HepG2 (cell line): ENCODE measurements around the gene ANKAR. TPM values are rescaled to one million over a fixed set of nuclear protein-coding genes. Genes with fewer than 3 reads are reported as not detected.

Experiments used
- ARNT2 ChIP-seq: sonication (generic); formaldehyde crosslinking; IDR thresholded peaks from 2 replicates; pipeline ENCODE4 v1.8.0; 2022; ENCODE audit warnings: mild to moderate bottlenecking, low read depth, missing genetic modification reagents, moderate library complexity
- CEBPG ChIP-seq: IDR thresholded peaks from 2 replicates; pipeline ENCODE4 v1.6.1; 2016
- FOXC1 ChIP-seq: sonication (generic); formaldehyde crosslinking; IDR thresholded peaks from 2 replicates; pipeline ENCODE4 v1.8.0; 2022; ENCODE audit warnings: mild to moderate bottlenecking, missing genetic modification reagents, borderline replicate concordance
- GATAD1 ChIP-seq: IDR thresholded peaks from 2 replicates; pipeline ENCODE4 v1.6.1; 2016; ENCODE audit warnings: missing genetic modification reagents, missing compliant biosample characterization
- HDAC1 ChIP-seq: sonication (generic); formaldehyde crosslinking; IDR thresholded peaks from 2 replicates; pipeline ENCODE4 v1.5.1; 2020; ENCODE audit warnings: mild to moderate bottlenecking, missing genetic modification reagents
- HNRNPL ChIP-seq: fragments of 200-400 bp; formaldehyde crosslinking; IDR thresholded peaks from 2 replicates; pipeline ENCODE4 v1.6.1; 2017; ENCODE audit warnings: mild to moderate bottlenecking, low read depth, low read length
- KDM5B ChIP-seq: sonication (generic); formaldehyde crosslinking; IDR thresholded peaks from 2 replicates; pipeline ENCODE4 v1.4.0; 2020; ENCODE audit warnings: missing genetic modification reagents, mild to moderate bottlenecking, borderline replicate concordance
- MED1 ChIP-seq: sonication (generic); formaldehyde crosslinking; IDR thresholded peaks from 2 replicates; pipeline ENCODE4 v1.4.0; 2020; ENCODE audit warnings: missing genetic modification reagents
- NPAS2 ChIP-seq: sonication (generic); formaldehyde crosslinking; IDR thresholded peaks from 2 replicates; pipeline ENCODE4 v1.8.0; 2022; ENCODE audit warnings: mild to moderate bottlenecking, missing genetic modification reagents, borderline replicate concordance
- PCBP2 ChIP-seq: fragments of 200-400 bp; formaldehyde crosslinking; optimal IDR thresholded peaks from 2 replicates; pipeline ENCODE3; 2018; ENCODE audit warnings: low read length, low read depth; ENCODE audit not compliant: poor library complexity, severe bottlenecking
- POLR2AphosphoS2 ChIP-seq: IDR thresholded peaks from 2 replicates; pipeline ENCODE4 v1.6.1; 2011; ENCODE audit warnings: low read depth, low read length, improper control_type of control experiment
- RXRA ChIP-seq: sonication (generic); formaldehyde crosslinking; IDR thresholded peaks from 2 replicates; pipeline ENCODE4 v1.5.1; 2020; ENCODE audit warnings: missing genetic modification reagents
- SOX5 ChIP-seq: IDR thresholded peaks from 2 replicates; pipeline ENCODE4 v1.6.1; 2016; ENCODE audit warnings: borderline replicate concordance
- ZBTB7B ChIP-seq: sonication (generic); formaldehyde crosslinking; IDR thresholded peaks from 2 replicates; pipeline ENCODE4 v1.4.0; 2020; ENCODE audit warnings: missing genetic modification reagents
- ZFX ChIP-seq: sonication (generic); formaldehyde crosslinking; IDR thresholded peaks from 2 replicates; pipeline ENCODE4 v1.4.0; 2020; ENCODE audit warnings: mild to moderate bottlenecking, low read depth, missing genetic modification reagents, moderate library complexity
- ZNF20 ChIP-seq: sonication (generic); formaldehyde crosslinking; IDR thresholded peaks from 2 replicates; pipeline ENCODE4 v1.4.0; 2020; ENCODE audit warnings: mild to moderate bottlenecking, moderate library complexity, missing genetic modification reagents
- ZNF230 ChIP-seq: sonication (generic); formaldehyde crosslinking; IDR thresholded peaks from 2 replicates; pipeline ENCODE4 v1.4.0; 2020; ENCODE audit warnings: mild to moderate bottlenecking, missing genetic modification reagents
- ZNF234 ChIP-seq: sonication (generic); formaldehyde crosslinking; conservative IDR thresholded peaks from 2 replicates; pipeline ENCODE4 v1.5.1; 2020; ENCODE audit warnings: mild to moderate bottlenecking, missing genetic modification reagents
- ZNF235 ChIP-seq: sonication (generic); formaldehyde crosslinking; IDR thresholded peaks from 2 replicates; pipeline ENCODE4 v1.8.1; 2023; ENCODE audit warnings: mild to moderate bottlenecking, missing genetic modification reagents, borderline replicate concordance
- ZNF354B ChIP-seq: sonication (generic); formaldehyde crosslinking; IDR thresholded peaks from 2 replicates; pipeline ENCODE4 v1.8.0; 2022; ENCODE audit warnings: mild to moderate bottlenecking, missing genetic modification reagents
- ZNF503 ChIP-seq: sonication (generic); formaldehyde crosslinking; IDR thresholded peaks from 2 replicates; pipeline ENCODE4 v1.4.0; 2020; ENCODE audit warnings: missing genetic modification reagents
- ZNF552 ChIP-seq: sonication (generic); formaldehyde crosslinking; IDR thresholded peaks from 2 replicates; pipeline ENCODE4 v1.9.0; 2022; ENCODE audit warnings: missing genetic modification reagents, mild to moderate bottlenecking, borderline replicate concordance
- ZNF572 ChIP-seq: sonication (generic); formaldehyde crosslinking; IDR thresholded peaks from 2 replicates; pipeline ENCODE4 v1.5.1; 2020; ENCODE audit warnings: mild to moderate bottlenecking, missing genetic modification reagents
- ZNF709 ChIP-seq: sonication (generic); formaldehyde crosslinking; IDR thresholded peaks from 2 replicates; pipeline ENCODE4 v1.5.0; 2020; ENCODE audit warnings: mild to moderate bottlenecking, missing genetic modification reagents
- ZNF761 ChIP-seq: sonication (generic); formaldehyde crosslinking; conservative IDR thresholded peaks from 2 replicates; pipeline ENCODE4 v1.4.0; 2020; ENCODE audit warnings: mild to moderate bottlenecking, missing genetic modification reagents
- polyA plus RNA-seq, 8 experiments: library from polyadenylated mRNA; depleted of rRNA in 3 of 8; stranded (reverse) in 7 of 8; unstranded in 1 of 8; fragments of >200 nt; fragmentation: Illumina TruSeq in 4 of 8; extraction: Trizol in 4 of 8; gene quantifications; 2 replicates each; pipeline versions ENCODE4 v1.2.1 to v1.2.3, GENCODE V29; 2011 to 2016; ENCODE audit warnings: low read depth in 4 of 8, missing spikeins in 1 of 8, mixed read lengths in 1 of 8; ENCODE audit not compliant: insufficient read depth in 1 of 8
- total RNA-seq, 5 experiments: library from RNA; depleted of rRNA; stranded (reverse); fragments of >200 nt; fragmentation: Illumina TruSeq; extraction: Trizol; gene quantifications; 2 replicates each; pipeline ENCODE4 v1.2.3, GENCODE V29; 2016; ENCODE audit warnings: low read depth in 1 of 5
- TF ChIP-seq, protein P1 (sequence below): IDR thresholded peaks from 2 replicates; pipeline ENCODE4 v1.6.1; 2012; ENCODE audit warnings: inconsistent platforms
- TF ChIP-seq, protein P2 (sequence below): IDR thresholded peaks from 2 replicates; pipeline ENCODE4 v1.6.1; 2016; ENCODE audit warnings: missing compliant biosample characterization, missing genetic modification reagents, borderline replicate concordance
- TF ChIP-seq, protein P3 (sequence below): conservative IDR thresholded peaks from 2 replicates; pipeline ENCODE4 v1.6.1; 2018; ENCODE audit warnings: missing genetic modification reagents

The ANKAR gene
- total and polyA plus RNA-seq, 2 of the 13 experiments (the other 11 are each of a cell fraction or from before 2014, with no cell fraction given): 3.6 to 5.0 TPM

- TF ChIP-seq KDM5B (CRISPR knock-in tag): peak; percentile 98
- TF ChIP-seq, protein P1, sequence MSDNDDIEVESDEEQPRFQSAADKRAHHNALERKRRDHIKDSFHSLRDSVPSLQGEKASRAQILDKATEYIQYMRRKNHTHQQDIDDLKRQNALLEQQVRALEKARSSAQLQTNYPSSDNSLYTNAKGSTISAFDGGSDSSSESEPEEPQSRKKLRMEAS: peak; percentile 96
- TF ChIP-seq PCBP2: no peak
- TF ChIP-seq, protein P2, sequence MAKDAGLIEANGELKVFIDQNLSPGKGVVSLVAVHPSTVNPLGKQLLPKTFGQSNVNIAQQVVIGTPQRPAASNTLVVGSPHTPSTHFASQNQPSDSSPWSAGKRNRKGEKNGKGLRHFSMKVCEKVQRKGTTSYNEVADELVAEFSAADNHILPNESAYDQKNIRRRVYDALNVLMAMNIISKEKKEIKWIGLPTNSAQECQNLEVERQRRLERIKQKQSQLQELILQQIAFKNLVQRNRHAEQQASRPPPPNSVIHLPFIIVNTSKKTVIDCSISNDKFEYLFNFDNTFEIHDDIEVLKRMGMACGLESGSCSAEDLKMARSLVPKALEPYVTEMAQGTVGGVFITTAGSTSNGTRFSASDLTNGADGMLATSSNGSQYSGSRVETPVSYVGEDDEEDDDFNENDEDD (CRISPR knock-in tag): peak; percentile 91; the same call in 1 of the 2 replicates
- TF ChIP-seq GATAD1 (CRISPR knock-in tag): peak; percentile 77
- peak; percentile 84; the same call in 1 of the 2 replicates for TF ChIP-seq NPAS2 (CRISPR knock-in tag)
- TF ChIP-seq FOXC1 (CRISPR knock-in tag): peak; percentile 99
- peak; percentile 91 for TF ChIP-seq ZNF761 (CRISPR knock-in tag)
- TF ChIP-seq RXRA (CRISPR knock-in tag): peak; percentile 59; the same call in 1 of the 2 replicates
- no peak for TF ChIP-seq ZNF234 (CRISPR knock-in tag)
- TF ChIP-seq HNRNPL: peak; percentile 64
- TF ChIP-seq ZNF552 (CRISPR knock-in tag): peak; percentile 97
- peak; percentile 99 for TF ChIP-seq ZNF230 (CRISPR knock-in tag)
- TF ChIP-seq ZNF503 (CRISPR knock-in tag): peak; percentile 71
- peak; percentile 100 for TF ChIP-seq ARNT2
- peak; percentile 83; the same call in 1 of the 2 replicates for TF ChIP-seq ZNF235 (CRISPR knock-in tag)
- no peak for TF ChIP-seq POLR2AphosphoS2
- TF ChIP-seq SOX5 (CRISPR knock-in tag): peak; percentile 35
- TF ChIP-seq ZFX (CRISPR knock-in tag): peak; percentile 100
- peak; percentile 98 for TF ChIP-seq ZNF709
- TF ChIP-seq HDAC1 (CRISPR knock-in tag): peak; percentile 79
- 0 out of 2 replicates have a peak, but pooled peaks have one; percentile 34 for TF ChIP-seq CEBPG (CRISPR knock-in tag)
- peak; percentile 95; the same call in 1 of the 2 replicates for TF ChIP-seq ZNF354B
- peak; percentile 86; the same call in 1 of the 2 replicates for TF ChIP-seq ZBTB7B (CRISPR knock-in tag)
- TF ChIP-seq, protein P3, sequence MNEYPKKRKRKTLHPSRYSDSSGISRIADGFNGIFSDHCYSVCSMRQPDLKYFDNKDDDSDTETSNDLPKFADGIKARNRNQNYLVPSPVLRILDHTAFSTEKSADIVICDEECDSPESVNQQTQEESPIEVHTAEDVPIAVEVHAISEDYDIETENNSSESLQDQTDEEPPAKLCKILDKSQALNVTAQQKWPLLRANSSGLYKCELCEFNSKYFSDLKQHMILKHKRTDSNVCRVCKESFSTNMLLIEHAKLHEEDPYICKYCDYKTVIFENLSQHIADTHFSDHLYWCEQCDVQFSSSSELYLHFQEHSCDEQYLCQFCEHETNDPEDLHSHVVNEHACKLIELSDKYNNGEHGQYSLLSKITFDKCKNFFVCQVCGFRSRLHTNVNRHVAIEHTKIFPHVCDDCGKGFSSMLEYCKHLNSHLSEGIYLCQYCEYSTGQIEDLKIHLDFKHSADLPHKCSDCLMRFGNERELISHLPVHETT (CRISPR knock-in tag): peak; percentile 91
- TF ChIP-seq ZNF572 (CRISPR knock-in tag): no peak
- peak; percentile 84 for TF ChIP-seq MED1 (CRISPR knock-in tag)
- TF ChIP-seq ZNF20: no peak
Measured at GRCh38 chr2:189674374-189675112, at the start of gene ANKAR (continued).
